HG03565 (cell line): Measurements from ENCODE around the gene VMAC.

Experiments used
- ATAC-seq: cut with Tn5 transposase; IDR thresholded peaks from one replicate; pipeline ENCODE4 v1.9.1; 2021; ENCODE audit warnings: mild to moderate bottlenecking, moderate library complexity; ENCODE audit not compliant: unreplicated experiment

The VMAC gene

DNA sequence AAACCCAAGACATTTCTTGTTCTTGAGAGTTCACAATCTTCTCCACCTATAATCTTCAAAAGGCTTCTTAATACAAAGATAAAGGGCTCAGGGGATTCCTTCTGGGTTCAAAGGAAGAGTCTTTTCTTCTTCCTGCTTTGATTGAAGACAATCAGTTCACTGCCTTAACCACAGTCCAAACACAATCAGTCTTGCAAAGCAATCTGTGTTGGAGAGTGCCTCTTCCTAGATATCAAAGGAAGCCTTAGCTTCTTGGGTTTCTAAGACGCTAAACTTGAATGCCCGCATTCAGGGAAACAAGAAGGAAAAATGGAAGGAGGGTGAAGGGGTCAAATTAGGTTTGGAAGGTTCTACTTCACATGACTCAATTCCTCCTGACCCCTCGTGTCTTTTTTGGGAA, 46.1 kb downstream of the VMAC start:
- ATAC-seq, result no peak

DNA sequence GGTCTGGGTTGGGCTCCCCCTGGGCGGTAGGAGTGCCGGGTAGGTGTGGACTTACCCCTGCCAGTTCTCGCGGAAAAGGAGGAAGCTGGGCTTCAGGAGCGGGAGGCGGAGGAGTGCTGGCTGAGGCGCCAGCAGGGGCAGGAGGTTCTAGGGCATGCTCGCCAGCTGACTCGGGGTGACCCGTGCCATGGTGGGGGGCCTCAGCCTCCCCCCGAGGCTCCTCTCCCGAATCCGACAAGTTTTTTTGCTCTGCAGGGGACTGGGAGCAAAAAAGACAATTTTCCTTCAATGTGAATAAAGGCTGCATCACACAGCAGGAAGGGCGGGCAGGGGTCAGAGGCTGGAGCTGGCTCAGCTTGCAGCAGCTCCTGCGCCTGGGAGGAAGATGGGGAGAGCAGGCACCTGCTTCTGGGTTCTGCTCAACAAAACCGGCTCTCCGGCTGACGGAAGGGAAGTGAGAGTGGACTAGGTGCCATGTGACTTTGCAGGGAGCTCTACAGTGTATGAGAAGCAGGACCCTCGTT, 46.7 kb downstream of the VMAC start:
- ATAC-seq, result no peak

DNA sequence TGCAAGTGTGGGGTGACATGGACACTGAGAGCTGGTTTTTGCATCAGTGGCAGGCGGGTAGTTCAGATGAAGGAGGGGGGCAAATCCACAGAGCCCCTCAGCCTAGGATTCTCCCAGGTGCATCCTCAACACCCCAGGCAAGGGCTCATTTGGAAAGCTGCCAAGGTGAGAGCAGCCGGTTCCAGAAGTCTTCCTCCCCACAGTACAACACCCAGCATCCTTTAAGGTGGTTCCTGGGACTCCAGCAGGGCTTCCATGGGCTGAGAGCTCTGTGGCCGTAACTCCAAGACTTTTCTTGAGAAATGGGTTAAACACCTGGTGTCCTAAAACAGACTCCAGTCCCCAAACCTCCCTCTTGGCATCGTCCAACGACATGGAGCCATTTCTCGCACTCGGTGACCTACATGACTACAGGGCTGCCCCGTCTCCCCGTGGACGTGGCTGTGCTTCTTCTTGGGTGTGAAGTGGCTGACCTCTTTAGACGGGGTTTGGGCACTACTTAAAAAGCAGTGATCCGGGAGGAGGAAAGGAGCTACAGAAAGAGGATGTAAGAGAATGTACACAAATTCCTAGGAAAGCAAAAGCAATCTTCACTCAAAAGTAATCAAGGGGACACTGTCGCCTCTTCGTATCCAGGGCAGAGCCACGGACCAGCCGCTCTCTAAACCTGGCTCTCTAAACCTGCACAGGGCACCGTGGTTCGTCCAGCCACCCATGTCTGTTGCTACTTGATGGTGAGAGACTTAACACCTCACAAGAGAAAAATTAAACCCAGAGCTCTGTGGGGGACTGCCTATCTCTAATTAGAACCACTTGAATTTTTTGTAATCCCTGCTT, 47.7 kb downstream of the VMAC start:
- ATAC-seq, result no peak

DNA sequence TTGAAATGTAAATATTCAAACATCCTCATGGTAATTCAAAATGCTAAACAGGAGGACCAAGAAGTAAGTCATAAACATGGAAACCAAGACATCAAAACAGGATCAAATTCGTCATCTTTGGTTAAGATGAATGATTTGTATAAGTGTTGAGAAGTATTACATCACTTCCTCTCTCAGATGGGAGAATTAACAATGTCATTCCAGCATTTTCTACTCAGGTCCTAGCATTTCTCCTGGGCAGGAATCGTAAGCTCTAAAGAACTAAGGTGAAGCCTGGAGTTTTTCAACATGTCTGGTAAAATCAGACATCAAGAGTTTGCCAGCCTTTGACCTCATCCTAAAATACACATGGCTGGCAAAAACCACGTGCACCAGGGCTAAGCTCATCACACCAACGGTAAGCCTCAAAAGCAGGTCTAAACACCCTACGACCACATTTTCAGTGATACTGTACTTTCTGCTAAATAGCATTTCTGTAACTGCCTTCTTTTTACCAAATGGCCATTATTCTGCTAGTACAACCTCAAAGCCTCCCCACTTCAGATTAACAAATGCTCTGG, 48.4 kb downstream of the VMAC start:
- no peak for ATAC-seq

DNA sequence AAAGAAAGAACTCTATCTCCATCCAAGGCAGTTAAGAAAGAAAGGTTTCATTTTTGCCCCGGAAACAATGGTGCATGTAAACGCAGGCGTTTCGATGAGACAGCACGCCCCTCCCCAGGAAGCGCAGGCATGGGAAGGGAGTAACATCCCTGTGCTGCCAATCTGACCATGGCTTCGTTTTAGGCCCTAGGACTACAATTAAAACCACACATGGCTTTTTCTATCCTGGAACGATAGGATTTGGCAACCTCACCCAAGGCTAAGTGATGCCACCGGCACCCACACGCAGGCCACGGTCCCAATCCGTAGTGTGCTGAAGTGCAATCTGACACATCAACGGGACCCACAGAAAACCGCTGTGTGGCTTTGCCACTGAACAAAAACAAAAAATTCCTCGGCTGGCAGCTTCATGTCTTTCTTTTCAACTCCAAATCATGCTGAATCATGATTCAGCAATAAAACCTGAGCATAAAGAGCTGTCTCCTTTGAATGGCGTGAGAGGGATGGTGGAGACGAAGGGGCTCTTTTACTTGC, 49.1 kb downstream of the VMAC start:
- ATAC-seq, result no peak

DNA sequence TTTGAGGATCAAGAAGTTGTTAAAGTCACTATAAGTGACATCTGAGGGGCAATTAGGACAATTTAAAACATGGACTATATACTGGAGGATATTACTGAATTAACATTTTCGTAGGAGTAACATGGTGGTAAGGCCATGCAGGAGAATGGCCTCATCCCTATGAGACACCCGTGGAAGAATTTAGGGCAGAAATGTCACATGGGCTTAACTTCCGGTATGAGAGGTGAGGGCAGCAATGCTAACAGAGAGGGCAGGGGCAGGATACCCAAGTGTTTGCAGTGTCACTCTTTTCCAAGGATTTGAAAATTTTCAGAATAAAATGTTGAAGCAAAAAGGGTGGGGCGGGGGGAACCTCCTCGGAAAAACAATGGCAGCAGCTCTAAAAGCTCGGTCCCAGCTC, 49.6 kb downstream of the VMAC start:
- ATAC-seq, result no peak

DNA sequence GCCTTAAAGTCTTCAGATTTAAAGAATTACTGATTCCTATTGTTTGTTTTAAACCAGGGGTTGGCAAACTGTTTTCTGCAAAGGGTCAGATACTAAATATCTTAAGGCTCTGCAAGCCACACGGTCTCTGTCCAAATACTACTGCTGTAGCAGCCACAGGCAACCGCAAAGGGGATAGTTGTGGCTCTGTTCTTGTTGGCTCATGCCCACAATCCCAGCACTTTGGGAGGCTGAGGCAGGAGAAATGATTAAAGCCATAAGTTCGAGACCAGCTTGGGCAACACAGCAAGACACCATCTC, 50.9 kb downstream of the VMAC start:
- ATAC-seq, result no peak

DNA sequence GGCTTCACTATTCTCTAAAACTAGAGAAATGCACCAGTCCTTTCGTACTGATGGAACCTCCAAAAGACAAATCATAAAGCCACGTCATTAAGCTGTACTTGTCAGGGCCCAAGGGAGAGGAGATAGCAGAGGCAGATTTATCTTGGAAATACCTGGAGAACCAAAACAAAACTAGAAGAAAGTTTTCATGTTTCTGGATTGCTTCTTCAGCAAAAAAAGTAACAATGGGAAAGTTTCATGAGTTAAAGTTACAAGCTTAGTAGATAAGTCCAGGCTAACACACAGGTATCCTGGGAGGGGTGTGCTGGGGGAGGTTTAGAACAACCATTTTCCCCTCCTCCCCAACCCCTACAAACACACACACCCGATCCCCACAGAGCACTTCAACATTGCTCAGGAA, 51.7 kb downstream of the VMAC start:
- ATAC-seq, result no peak

DNA sequence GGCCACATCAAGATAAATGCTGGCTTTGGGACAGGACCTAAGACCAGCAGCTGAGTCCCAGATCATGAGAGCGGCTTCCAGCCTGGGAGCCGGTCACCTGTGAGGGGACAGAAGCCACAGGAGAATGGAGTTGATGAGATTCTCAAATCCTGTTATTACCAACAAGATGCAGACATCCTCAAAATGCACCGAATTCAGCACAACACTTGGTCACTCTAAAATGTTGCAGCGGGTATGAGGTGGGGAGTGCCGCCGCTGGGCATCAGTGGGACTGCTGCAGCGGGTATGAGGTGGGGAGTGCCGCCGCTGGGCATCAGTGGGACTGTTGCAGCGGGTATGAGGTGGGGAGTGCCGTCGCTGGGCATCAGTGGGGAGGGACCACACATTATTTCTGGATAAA, 52.1 kb downstream of the VMAC start:
- no peak for ATAC-seq

DNA sequence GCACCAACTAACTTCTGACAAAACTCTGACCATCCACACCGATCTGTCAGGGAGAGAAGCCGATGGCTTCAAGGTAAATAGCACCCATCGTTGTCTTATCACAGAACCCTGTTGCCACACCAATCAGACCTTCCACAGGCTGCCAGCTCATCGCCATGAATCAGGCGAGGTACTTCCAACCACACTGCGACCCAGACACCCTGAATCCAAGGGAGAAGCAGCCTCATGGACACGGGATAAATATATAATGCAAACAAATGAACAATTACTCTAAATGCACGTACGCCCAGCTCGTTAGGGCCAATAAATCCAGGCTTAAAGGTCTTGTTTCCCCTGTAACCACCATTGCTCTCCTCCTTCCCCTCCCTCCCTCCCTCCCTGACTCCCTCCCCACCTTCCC, 52.5 kb downstream of the VMAC start:
- ATAC-seq, result no peak

DNA sequence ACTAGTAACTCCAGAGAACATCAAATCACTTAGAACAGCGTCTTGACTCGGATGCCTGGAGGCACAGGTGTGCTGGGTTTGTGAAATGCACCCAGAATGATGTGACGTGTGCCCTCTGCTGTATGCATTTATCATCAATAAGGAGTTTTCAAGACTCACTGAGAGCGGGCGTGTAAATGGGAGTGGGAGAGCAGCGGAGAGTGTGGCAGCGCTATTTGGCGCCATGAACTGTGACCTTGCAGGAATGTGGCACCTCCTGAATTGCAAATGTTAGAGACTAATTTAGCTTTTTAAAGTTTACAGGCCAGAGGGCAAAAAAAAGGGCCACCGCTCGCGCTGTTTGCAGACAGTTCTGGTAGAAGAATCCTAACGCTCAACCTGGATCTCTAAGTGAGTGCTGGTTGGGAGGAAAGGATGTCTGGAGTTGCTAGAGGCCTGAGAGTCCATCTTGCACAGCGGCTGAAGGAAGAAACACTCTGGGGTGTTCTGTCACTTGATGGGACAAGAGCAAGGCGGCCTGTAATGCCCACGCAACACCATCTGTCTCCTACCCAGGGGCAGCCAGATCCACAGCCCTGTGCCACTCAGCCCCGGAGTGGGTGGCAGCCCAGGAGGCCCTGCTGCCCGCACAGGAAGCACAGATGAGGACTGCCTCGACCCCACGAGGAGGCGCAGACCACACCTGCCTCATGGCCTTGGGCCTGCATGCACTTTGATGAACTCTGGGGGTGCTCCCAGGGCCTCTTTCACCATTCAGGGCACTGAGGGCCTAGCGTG, 53.6 kb downstream of the VMAC start:
- ATAC-seq, result no peak

DNA sequence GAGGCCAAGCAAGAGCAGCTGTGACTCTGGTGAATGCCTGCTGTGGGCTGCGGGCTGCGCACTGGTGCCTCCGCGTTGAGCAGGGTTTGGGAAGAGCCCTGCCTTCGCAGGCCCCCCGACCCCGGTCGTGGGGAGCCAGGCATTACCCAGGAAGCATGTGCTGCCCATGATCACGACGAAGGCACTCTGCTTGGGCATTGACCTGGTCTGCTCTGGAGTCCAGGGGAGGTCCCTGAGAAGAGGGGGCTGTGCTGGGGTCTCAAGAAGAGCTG, 54.1 kb downstream of the VMAC start:
- no peak for ATAC-seq

DNA sequence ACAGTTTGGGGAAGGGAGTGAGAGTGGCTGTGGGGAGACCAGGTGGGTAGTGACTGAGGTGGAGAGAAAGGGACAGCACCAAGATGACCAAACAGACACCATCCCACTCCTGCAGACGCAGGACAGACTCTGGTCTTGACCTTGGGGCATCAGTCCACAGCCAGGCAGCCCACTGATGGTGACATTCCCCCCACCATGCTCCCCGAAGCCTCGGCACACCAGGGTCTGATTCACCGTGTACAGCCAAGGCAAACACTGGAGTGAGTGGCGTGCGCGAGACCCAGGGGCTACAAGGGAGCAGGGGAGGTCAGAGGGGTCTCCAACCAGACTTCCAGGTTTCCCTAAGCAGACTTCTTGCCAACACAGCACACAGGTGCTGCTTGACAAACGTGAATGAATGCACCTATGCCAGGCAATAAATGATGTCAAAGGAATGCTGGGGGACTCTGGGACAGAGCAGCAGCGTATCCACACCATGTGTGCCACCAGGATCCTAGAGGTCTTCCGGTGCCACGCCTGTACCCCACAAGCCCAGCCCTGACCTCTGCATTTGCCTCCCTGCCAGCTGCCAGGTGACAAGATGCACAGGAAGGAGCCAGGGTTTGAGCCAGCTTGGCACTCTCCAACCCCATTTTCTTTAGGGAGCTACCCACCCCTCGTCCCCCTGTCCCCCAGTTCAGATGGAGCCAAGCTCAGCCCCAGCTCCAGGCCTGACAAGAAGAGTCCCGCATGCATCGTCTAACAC, 54.8 kb downstream of the VMAC start:
- ATAC-seq, result no peak
